SK-N-MC (cell line): ENCODE measurements around the gene YWHAH.

Experiments
- EZH2 ChIP-seq: fragments of 200-600 bp; sonication (generic); IDR thresholded peaks from one replicate; pipeline ENCODE4 v1.6.1; 2017; ENCODE audit warnings: antibody characterized with exemption
- POLR2AphosphoS5 ChIP-seq: IDR thresholded peaks from 2 replicates; pipeline ENCODE4 v1.6.1; 2012; ENCODE audit warnings: mild to moderate bottlenecking, low read depth, low read length, borderline replicate concordance

GRCh38 chr22:31917227-31917921 lies 27.0 kb upstream of the YWHAH start:
- TF ChIP-seq EZH2, result no peak
- no peak for TF ChIP-seq POLR2AphosphoS5
